Chondrocyte (in vitro differentiated cells): ENCODE results near the gene EPHB1. TPM values are rescaled to one million over a fixed set of nuclear protein-coding genes. Genes with fewer than 3 reads are reported as not detected.
"Not testable (repeated sequence)": the region's sequence is repeated elsewhere in the genome, so short reads cannot be mapped to it uniquely, and the experiment has no call there.

Source experiments
- DNase-seq: peaks from one replicate; pipeline ENCODE4 v3.0.0; 2021; ENCODE audit warnings: mixed read lengths, low spot score
- H3K27ac Mint-ChIP-seq: one replicate; pipeline ENCODE4 v1.8.0; 2021; ENCODE audit warnings: mild to moderate bottlenecking, moderate library complexity, mixed read lengths; ENCODE audit not compliant: unreplicated experiment
- H3K27me3 Mint-ChIP-seq: 2 replicates; pipeline ENCODE4 v1.8.0; 2021; ENCODE audit warnings: low read depth, mixed read lengths
- H3K36me3 Mint-ChIP-seq: 2 replicates; pipeline ENCODE4 v1.8.0; 2021; ENCODE audit warnings: low read depth, mixed read lengths
- H3K4me1 Mint-ChIP-seq: 2 replicates; pipeline ENCODE4 v1.8.0; 2021; ENCODE audit warnings: low read depth, mild to moderate bottlenecking, mixed read lengths
- H3K4me3 Mint-ChIP-seq: one replicate; pipeline ENCODE4 v1.8.0; 2021; ENCODE audit warnings: mild to moderate bottlenecking, moderate library complexity, mixed read lengths; ENCODE audit not compliant: unreplicated experiment
- H3K9me3 Mint-ChIP-seq: 2 replicates; pipeline ENCODE4 v1.8.0; 2021; ENCODE audit warnings: low read depth, mixed read lengths
- CTCF ChIP-seq: fragments of 200-600 bp; sonication (generic); IDR thresholded peaks from 2 replicates; pipeline ENCODE4 v1.5.0; 2021; ENCODE audit warnings: antibody characterized with exemption, mild to moderate bottlenecking, moderate library complexity
- total RNA-seq: library from RNA; stranded (reverse); gene quantifications from 3 replicates; pipeline ENCODE4 v1.2.1, GENCODE V29; 2021

The EPHB1 gene
- total RNA-seq, 1 donor from 2014 or later = 1.7 TPM

GRCh38 chr3:135000465-135000864 is 205.4 kb downstream of the EPHB1 start:
- no peak for DNase-seq
- no peak for TF ChIP-seq CTCF
- peaks cover 3% of the 10 kb centered on the region for H3K27me3 Mint-ChIP-seq
- no peaks in the 10 kb centered on the region for H3K9me3 Mint-ChIP-seq
- no peaks in the 10 kb centered on the region for H3K36me3 Mint-ChIP-seq
- no peak overlapping the region for H3K27ac Mint-ChIP-seq
- no peak overlapping the region for H3K4me3 Mint-ChIP-seq
- H3K4me1 Mint-ChIP-seq = no peaks in the 10 kb centered on the region

GRCh38 chr3:135005616-135006015 is 210.6 kb downstream of the EPHB1 start:
- H3K9me3 Mint-ChIP-seq, H3K27me3 Mint-ChIP-seq, H3K4me1 Mint-ChIP-seq, H3K4me3 Mint-ChIP-seq, DNase-seq, H3K36me3 Mint-ChIP-seq, H3K27ac Mint-ChIP-seq: not testable (repeated sequence)

- peaks cover 5% of the 10 kb centered on the region for H3K9me3 Mint-ChIP-seq
- H3K4me3 Mint-ChIP-seq = no peak overlapping the region
- H3K4me1 Mint-ChIP-seq = peaks cover 4% of the 10 kb centered on the region
- no peaks in the 10 kb centered on the region for H3K27me3 Mint-ChIP-seq
- TF ChIP-seq CTCF = no peak
- no peak overlapping the region for H3K27ac Mint-ChIP-seq
- DNase-seq = no peak
- H3K36me3 Mint-ChIP-seq = peaks cover 3% of the 10 kb centered on the region
Measured at GRCh38 chr3:135007607-135008006, 212.5 kb downstream of the EPHB1 start.

GRCh38 chr3:135008326-135008725 is 213.3 kb downstream of the EPHB1 start:
- Mint-ChIP-seq H3K27ac (no peak overlapping the region), H3K9me3 (peaks cover 5% of the 10 kb centered on the region), H3K27me3 (no peaks in the 10 kb centered on the region), H3K4me3 (no peak overlapping the region), H3K36me3 (peaks cover 3% of the 10 kb centered on the region), H3K4me1 (peaks cover 4% of the 10 kb centered on the region)
- no peak for TF ChIP-seq CTCF
- no peak for DNase-seq

GRCh38 chr3:135009014-135009413 is 214.0 kb downstream of the EPHB1 start:
- H3K9me3 Mint-ChIP-seq = peaks cover 5% of the 10 kb centered on the region

More at GRCh38 chr3:135009014-135009413, 214.0 kb downstream of the EPHB1 start:
- Mint-ChIP-seq H3K4me1 (peaks cover 4% of the 10 kb centered on the region), H3K27me3 (no peaks in the 10 kb centered on the region), H3K4me3 (no peak overlapping the region), H3K27ac (no peak overlapping the region), H3K36me3 (peaks cover 3% of the 10 kb centered on the region)
- DNase-seq = no peak
- TF ChIP-seq CTCF = no peak
